HEK293 (cell line): ENCODE data around the gene SPATA6L.

Source experiments
- CTCF ChIA-PET: fragments of 350-600 bp; formaldehyde crosslinking; extraction: SDS; loops from one replicate; lab custom pipeline; 2021; ENCODE audit warnings: antibody characterized with exemption; lab: Yijun Ruan, JAX
- POLR2A ChIA-PET: fragments of 300-600 bp; formaldehyde crosslinking; extraction: SDS; loops from one replicate; lab custom pipeline; 2020; ENCODE audit warnings: antibody characterized with exemption, inconsistent platforms; lab: Yijun Ruan, JAX
- H3K27ac ChIP-seq: fragments of 200-500 bp; sonication (Bioruptor generic); 2 replicates; pipeline ENCODE4 v1.5.1; 2014; ENCODE audit warnings: low read depth, low read length, control low read depth, inconsistent platforms; ENCODE audit errors: extremely low read depth
- H3K36me3 ChIP-seq, 2 experiments: fragments of 200-500 bp in 1 of 2; sonication (Bioruptor generic) in 1 of 2; 1 replicate in 1 of 2; 2 replicates in 1 of 2; pipeline ENCODE4 v1.5.1; 2014 to 2017; ENCODE audit warnings: inconsistent platforms in 2 of 2, low read length in 2 of 2; ENCODE audit not compliant: control insufficient read depth in 2 of 2, insufficient read depth in 1 of 2
- H3K4me1 ChIP-seq: fragments of 200-500 bp; sonication (Bioruptor generic); 2 replicates; pipeline ENCODE4 v1.5.1; 2014; ENCODE audit warnings: mild to moderate bottlenecking, low read length, inconsistent platforms; ENCODE audit not compliant: control insufficient read depth, insufficient read depth
- H3K4me3 ChIP-seq: 2 replicates; pipeline ENCODE4 v1.5.1; 2011; ENCODE audit warnings: low read depth, mild to moderate bottlenecking, control low read depth, low read length, moderate library complexity
- H3K9me3 ChIP-seq: fragments of 200-500 bp; sonication (Bioruptor generic); 2 replicates; pipeline ENCODE4 v1.5.1; 2014; ENCODE audit warnings: low read depth, low read length, inconsistent platforms; ENCODE audit not compliant: control insufficient read depth, insufficient read depth
- GLI2 ChIP-seq: fragments of 450-650 bp; formaldehyde crosslinking; IDR thresholded peaks from 2 replicates; pipeline ENCODE4; 2017; ENCODE audit warnings: missing biosample characterization, missing genetic modification characterization, low read depth, borderline replicate concordance
- KLF1 ChIP-seq: fragments of 450-650 bp; formaldehyde crosslinking; IDR thresholded peaks from 2 replicates; pipeline ENCODE4 v1.5.1; 2016; ENCODE audit warnings: missing biosample characterization, missing genetic modification characterization
- OSR2 ChIP-seq: fragments of 450-650 bp; formaldehyde crosslinking; IDR thresholded peaks from 2 replicates; pipeline ENCODE4 v1.5.1; 2016; ENCODE audit warnings: missing biosample characterization, missing genetic modification characterization
- PRDM1 ChIP-seq: fragments of 450-650 bp; formaldehyde crosslinking; IDR thresholded peaks from 2 replicates; pipeline ENCODE4; 2016; ENCODE audit warnings: missing biosample characterization, missing genetic modification characterization
- SCRT2 ChIP-seq: fragments of 450-650 bp; formaldehyde crosslinking; IDR thresholded peaks from 2 replicates; pipeline ENCODE4 v1.5.1; 2016; ENCODE audit warnings: missing biosample characterization, missing genetic modification characterization
- YY2 ChIP-seq: fragments of 450-650 bp; formaldehyde crosslinking; IDR thresholded peaks from 2 replicates; pipeline ENCODE4 v1.5.1; 2016; ENCODE audit warnings: missing biosample characterization, missing genetic modification characterization
- ZBTB48 ChIP-seq: fragments of 450-650 bp; formaldehyde crosslinking; IDR thresholded peaks from 2 replicates; pipeline ENCODE4 v1.5.1; 2016; ENCODE audit warnings: missing biosample characterization, missing genetic modification characterization
- ZBTB7A ChIP-seq: fragments of 450-650 bp; formaldehyde crosslinking; IDR thresholded peaks from 2 replicates; pipeline ENCODE4 v1.5.1; 2016; ENCODE audit warnings: low read depth, missing biosample characterization, missing genetic modification characterization
- ZNF175 ChIP-seq: fragments of 450-650 bp; formaldehyde crosslinking; IDR thresholded peaks from 2 replicates; pipeline ENCODE4 v1.5.1; 2016; ENCODE audit warnings: missing biosample characterization, missing genetic modification characterization
- ZNF211 ChIP-seq: fragments of 450-650 bp; formaldehyde crosslinking; IDR thresholded peaks from 2 replicates; pipeline ENCODE4 v1.5.1; 2016; ENCODE audit warnings: low read depth, missing biosample characterization, missing genetic modification characterization
- ZNF311 ChIP-seq: fragments of 450-650 bp; formaldehyde crosslinking; IDR thresholded peaks from 2 replicates; pipeline ENCODE4 v1.5.1; 2017; ENCODE audit warnings: missing biosample characterization, missing genetic modification characterization, borderline replicate concordance
- ZNF404 ChIP-seq: fragments of 450-650 bp; formaldehyde crosslinking; IDR thresholded peaks from 2 replicates; pipeline ENCODE4 v1.5.1; 2017; ENCODE audit warnings: missing biosample characterization, missing genetic modification characterization
- ZNF416 ChIP-seq: fragments of 450-650 bp; formaldehyde crosslinking; IDR thresholded peaks from 2 replicates; pipeline ENCODE4 v1.5.1; 2016; ENCODE audit warnings: missing biosample characterization, missing genetic modification characterization
- ZNF426 ChIP-seq: fragments of 450-650 bp; formaldehyde crosslinking; IDR thresholded peaks from 2 replicates; pipeline ENCODE4 v1.5.1; 2017; ENCODE audit warnings: missing biosample characterization, missing genetic modification characterization, mild to moderate bottlenecking, inconsistent platforms, moderate library complexity
- ZNF501 ChIP-seq: fragments of 450-650 bp; formaldehyde crosslinking; IDR thresholded peaks from 2 replicates; pipeline ENCODE4 v1.5.1; 2016; ENCODE audit warnings: missing biosample characterization, missing genetic modification characterization
- ZNF530 ChIP-seq: fragments of 450-650 bp; formaldehyde crosslinking; IDR thresholded peaks from 2 replicates; pipeline ENCODE4 v1.5.1; 2016; ENCODE audit warnings: low read depth, missing biosample characterization, missing genetic modification characterization
- TF ChIP-seq, protein P1 (sequence below): fragments of 450-650 bp; formaldehyde crosslinking; IDR thresholded peaks from 2 replicates; pipeline ENCODE4 v1.5.1; 2016; ENCODE audit warnings: missing biosample characterization, missing genetic modification characterization
- TF ChIP-seq, protein P2 (sequence below): fragments of 450-650 bp; IDR thresholded peaks from 2 replicates; pipeline ENCODE4 v1.5.1; 2018; ENCODE audit warnings: missing biosample characterization, missing genetic modification characterization
- TF ChIP-seq, protein P3 (sequence below): fragments of 450-650 bp; IDR thresholded peaks from 2 replicates; pipeline ENCODE4 v1.5.1; 2018; ENCODE audit warnings: missing biosample characterization, mild to moderate bottlenecking, missing genetic modification characterization

Gene SPATA6L

DNA sequence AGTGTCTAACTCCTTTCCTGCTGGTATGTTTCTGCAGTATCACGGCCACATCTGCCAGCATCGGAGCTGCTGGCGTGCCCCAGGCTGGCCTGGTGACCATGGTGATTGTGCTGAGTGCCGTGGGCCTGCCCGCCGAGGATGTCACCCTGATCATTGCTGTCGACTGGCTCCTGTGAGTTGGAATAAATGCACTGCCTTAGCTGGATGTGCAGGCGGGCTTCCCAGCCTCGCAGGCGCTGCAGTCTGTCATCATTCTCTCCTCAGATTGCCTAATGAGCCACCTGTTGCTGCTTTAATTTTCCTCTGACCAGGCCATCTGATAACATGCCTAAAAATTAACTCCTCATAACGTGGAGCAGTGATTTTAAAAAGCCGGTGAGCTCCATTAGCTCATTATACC lies 83.3 kb downstream of the SPATA6L start:
- ChIA-PET POLR2A (interaction anchor here (0.7 to 1.0 kb wide), 2 partner anchors 9 to 96 kb away, joined by 3 read pairs; partner anchors contain the start of gene CDC37L1), CTCF (interaction anchor here (0.6 to 1.2 kb wide), 2 partner anchors 22 to 155 kb away, joined by 3 to 4 read pairs; no protein-coding TSS in a partner anchor)
- H3K4me1 ChIP-seq = peaks cover 2% of the 10 kb centered on the region; the same call in 1 of the 2 replicates
- H3K9me3 ChIP-seq = no peaks in the 10 kb centered on the region
- no peak overlapping the region for H3K27ac ChIP-seq
- no peak overlapping the region for H3K4me3 ChIP-seq
- H3K36me3 ChIP-seq = peaks cover 0 to 11% of the 10 kb centered on the region in 2 experiments; a peak in 1 of 3 replicates
- no peak for TF ChIP-seq GLI2 (tag by site-specific recombination)
- peak; percentile 84 for TF ChIP-seq SCRT2 (tag by site-specific recombination)
- no peak for TF ChIP-seq KLF1 (tag by site-specific recombination)
- TF ChIP-seq, protein P1, sequence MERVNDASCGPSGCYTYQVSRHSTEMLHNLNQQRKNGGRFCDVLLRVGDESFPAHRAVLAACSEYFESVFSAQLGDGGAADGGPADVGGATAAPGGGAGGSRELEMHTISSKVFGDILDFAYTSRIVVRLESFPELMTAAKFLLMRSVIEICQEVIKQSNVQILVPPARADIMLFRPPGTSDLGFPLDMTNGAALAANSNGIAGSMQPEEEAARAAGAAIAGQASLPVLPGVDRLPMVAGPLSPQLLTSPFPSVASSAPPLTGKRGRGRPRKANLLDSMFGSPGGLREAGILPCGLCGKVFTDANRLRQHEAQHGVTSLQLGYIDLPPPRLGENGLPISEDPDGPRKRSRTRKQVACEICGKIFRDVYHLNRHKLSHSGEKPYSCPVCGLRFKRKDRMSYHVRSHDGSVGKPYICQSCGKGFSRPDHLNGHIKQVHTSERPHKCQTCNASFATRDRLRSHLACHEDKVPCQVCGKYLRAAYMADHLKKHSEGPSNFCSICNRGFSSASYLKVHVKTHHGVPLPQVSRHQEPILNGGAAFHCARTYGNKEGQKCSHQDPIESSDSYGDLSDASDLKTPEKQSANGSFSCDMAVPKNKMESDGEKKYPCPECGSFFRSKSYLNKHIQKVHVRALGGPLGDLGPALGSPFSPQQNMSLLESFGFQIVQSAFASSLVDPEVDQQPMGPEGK (tag by site-specific recombination) = no peak
- TF ChIP-seq ZBTB7A (tag by site-specific recombination) = no peak

DNA sequence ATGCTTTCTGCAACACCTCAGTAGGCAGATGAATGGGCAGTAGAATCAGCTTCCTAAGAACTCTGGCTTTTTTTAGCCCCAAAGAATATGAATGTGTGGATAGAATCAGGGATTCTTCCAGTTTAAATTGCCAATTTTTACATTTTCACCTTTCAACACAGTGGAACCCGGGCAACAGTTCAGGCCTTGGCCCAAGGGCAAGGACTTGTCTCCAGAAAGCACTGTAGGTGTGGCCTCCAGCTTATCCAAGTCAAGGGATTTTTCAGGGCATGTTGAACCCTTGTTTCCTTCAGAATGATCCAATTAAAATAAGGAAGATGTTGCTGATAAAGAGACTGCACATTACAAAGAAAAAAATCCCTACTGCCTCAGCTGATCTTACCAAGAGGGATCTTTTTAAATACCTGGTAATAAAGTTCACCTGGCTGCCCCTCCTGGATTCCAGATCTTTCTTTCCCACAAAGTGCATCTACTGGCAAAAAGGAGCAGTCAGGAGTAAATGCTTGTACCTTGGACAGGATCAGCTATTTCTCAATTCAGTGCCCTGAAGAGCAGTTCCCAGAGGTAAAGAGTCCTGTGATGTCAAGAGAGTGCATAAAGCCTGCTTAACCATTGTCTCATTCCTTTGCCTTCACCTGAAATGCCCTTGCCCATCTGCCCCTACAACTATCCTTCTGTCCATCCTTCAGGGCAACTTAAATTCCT lies 84.3 kb downstream of the SPATA6L start:
- Histone ChIP-seq H3K9me3 (no peaks in the 10 kb centered on the region), H3K4me1 (peaks cover 2% of the 10 kb centered on the region; the same call in 1 of the 2 replicates), H3K27ac (no peak overlapping the region), H3K36me3 (peaks cover 0 to 12% of the 10 kb centered on the region in 2 experiments; a peak in 1 of 3 replicates), H3K4me3 (no peak overlapping the region)
- TF ChIP-seq ZNF530 (tag by site-specific recombination) (no peak), ZNF404 (tag by site-specific recombination) (no peak), ZNF426 (tag by site-specific recombination) (no peak), ZBTB48 (tag by site-specific recombination) (no peak), PRDM1 (tag by site-specific recombination) (no peak), YY2 (no peak), ZNF311 (tag by site-specific recombination) (no peak), ZNF211 (tag by site-specific recombination) (no peak), ZNF175 (tag by site-specific recombination) (no peak), ZNF501 (tag by site-specific recombination) (no peak), ZNF416 (tag by site-specific recombination) (no peak), OSR2 (no peak)
- TF ChIP-seq, protein P2, sequence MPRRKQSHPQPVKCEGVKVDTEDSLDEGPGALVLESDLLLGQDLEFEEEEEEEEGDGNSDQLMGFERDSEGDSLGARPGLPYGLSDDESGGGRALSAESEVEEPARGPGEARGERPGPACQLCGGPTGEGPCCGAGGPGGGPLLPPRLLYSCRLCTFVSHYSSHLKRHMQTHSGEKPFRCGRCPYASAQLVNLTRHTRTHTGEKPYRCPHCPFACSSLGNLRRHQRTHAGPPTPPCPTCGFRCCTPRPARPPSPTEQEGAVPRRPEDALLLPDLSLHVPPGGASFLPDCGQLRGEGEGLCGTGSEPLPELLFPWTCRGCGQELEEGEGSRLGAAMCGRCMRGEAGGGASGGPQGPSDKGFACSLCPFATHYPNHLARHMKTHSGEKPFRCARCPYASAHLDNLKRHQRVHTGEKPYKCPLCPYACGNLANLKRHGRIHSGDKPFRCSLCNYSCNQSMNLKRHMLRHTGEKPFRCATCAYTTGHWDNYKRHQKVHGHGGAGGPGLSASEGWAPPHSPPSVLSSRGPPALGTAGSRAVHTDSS (tag by site-specific recombination) = no peak
- TF ChIP-seq, protein P3, sequence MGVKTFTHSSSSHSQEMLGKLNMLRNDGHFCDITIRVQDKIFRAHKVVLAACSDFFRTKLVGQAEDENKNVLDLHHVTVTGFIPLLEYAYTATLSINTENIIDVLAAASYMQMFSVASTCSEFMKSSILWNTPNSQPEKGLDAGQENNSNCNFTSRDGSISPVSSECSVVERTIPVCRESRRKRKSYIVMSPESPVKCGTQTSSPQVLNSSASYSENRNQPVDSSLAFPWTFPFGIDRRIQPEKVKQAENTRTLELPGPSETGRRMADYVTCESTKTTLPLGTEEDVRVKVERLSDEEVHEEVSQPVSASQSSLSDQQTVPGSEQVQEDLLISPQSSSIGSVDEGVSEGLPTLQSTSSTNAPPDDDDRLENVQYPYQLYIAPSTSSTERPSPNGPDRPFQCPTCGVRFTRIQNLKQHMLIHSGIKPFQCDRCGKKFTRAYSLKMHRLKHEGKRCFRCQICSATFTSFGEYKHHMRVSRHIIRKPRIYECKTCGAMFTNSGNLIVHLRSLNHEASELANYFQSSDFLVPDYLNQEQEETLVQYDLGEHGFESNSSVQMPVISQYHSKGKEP (tag by site-specific recombination) = no peak
- ChIA-PET CTCF (no interaction called here), POLR2A (no interaction called here)
